ENCODE data around the gene INPP5E.

DNA sequence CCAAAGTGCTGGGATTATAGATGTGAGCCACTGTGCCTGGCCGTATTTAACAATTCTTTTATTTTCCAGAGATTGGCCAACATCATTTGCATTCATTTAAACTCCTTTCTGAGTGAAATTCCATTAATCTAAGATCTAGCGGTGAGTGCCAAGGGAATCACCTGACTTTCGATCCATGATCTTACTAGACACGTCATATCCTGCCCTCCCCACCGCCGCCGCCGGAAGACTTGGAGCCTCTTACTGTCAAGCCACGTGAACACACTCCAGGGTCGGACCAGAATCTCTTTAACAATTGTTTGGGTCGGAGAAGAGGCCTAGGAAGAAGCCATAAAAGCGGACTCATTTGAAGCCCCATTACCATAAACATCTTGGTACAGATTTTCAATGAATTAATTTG lies 12.9 kb downstream of the INPP5E start:
- TF ChIP-seq EZH2phosphoT487 (IDR thresholded peaks at IDR 0.05; ENCODE audit: insufficient read depth, low read depth): no peak
- no peak for TF ChIP-seq EZH2 (IDR thresholded peaks at IDR 0.05; ENCODE audit: insufficient read depth, poor library complexity, severe bottlenecking)

Measured in GM23248 (cell line).